Peyer's patch (tissue), 4 donors: ENCODE measurements around the gene MYO9B. TPM values are rescaled to one million over a fixed set of nuclear protein-coding genes. Genes with fewer than 3 reads are reported as not detected.
A peak's percentile ranks its signal among the peaks of the same experiment; 100 is the strongest.

Experiments used
- DNase-seq, 3 donors: peaks; one replicate each; pipeline ENCODE4 v3.0.0-alpha.2; 2017 to 2019
- H3K27ac ChIP-seq, 4 donors: fragments of 200-600 bp; sonication (generic); one replicate each; pipeline ENCODE4 v1.5.1; 2016 to 2019
- H3K27me3 ChIP-seq, 2 donors: fragments of 200-600 bp; sonication (generic); one replicate each; pipeline ENCODE4 v1.5.1; 2019
- H3K36me3 ChIP-seq, 3 donors: fragments of 200-600 bp; sonication (generic); one replicate each; pipeline ENCODE4 v1.5.1; 2016 to 2019
- H3K4me1 ChIP-seq, 4 donors: fragments of 200-600 bp; sonication (generic); one replicate each; pipeline ENCODE4 v1.5.1; 2016 to 2019
- H3K4me3 ChIP-seq, 4 donors: fragments of 200-600 bp; sonication (generic); 1 replicate in 3 of 4; 2 replicates in 1 of 4; pipeline ENCODE4 v1.5.1; 2016 to 2019; ENCODE audit warnings: mild to moderate bottlenecking in 1 of 4
- H3K9me3 ChIP-seq, 4 donors: fragments of 200-600 bp; sonication (generic); one replicate each; pipeline ENCODE4 v1.5.1; 2016 to 2019; ENCODE audit warnings: mild to moderate bottlenecking in 1 of 4
- CTCF ChIP-seq, 6 experiments: fragments of 450-650 bp in 4 of 6; fragments of 200-600 bp in 2 of 6; sonication (generic) in 1 of 6; IDR thresholded peaks; one replicate each; pipeline ENCODE4 v1.5.1; 2017 to 2019; ENCODE audit warnings: antibody characterized with exemption in 6 of 6, mild to moderate bottlenecking in 3 of 6, moderate library complexity in 1 of 6
- POLR2A ChIP-seq, 2 donors: fragments of 450-650 bp; IDR thresholded peaks; one replicate each; pipeline ENCODE4 v1.5.1; 2017; ENCODE audit warnings: antibody characterized with exemption in 2 of 2, mild to moderate bottlenecking in 2 of 2, moderate library complexity in 2 of 2
- total RNA-seq, 4 donors: library from RNA; depleted of rRNA; stranded (reverse); fragments of >200 nt; gene quantifications; one replicate each; pipeline ENCODE4 v1.1.0, GENCODE V29; 2016

MYO9B gene
- total RNA-seq, 4 donors from 2014 or later = 65.3 to 578 (median 143) TPM

GRCh38 chr19:17153996-17154395 lies 78.4 kb downstream of the MYO9B start:
- Histone ChIP-seq H3K27ac (no peak overlapping the region), H3K27me3 (no peaks in the 10 kb centered on the region), H3K36me3 (peaks cover 0 to 90% (median 0%) of the 10 kb centered on the region in 3 donors), H3K4me1 (no peaks in the 10 kb centered on the region), H3K4me3 (no peak overlapping the region), H3K9me3 (no peaks in the 10 kb centered on the region)
- no peak for DNase-seq
- TF ChIP-seq POLR2A (IDR thresholded peaks at IDR 0.05) (no peak), CTCF (IDR thresholded peaks at IDR 0.05) (no peak)

- TF ChIP-seq CTCF (IDR thresholded peaks at IDR 0.05) (no peak), POLR2A (IDR thresholded peaks at IDR 0.05) (no peak)
- Histone ChIP-seq H3K27me3 (no peaks in the 10 kb centered on the region), H3K27ac (no peak overlapping the region), H3K9me3 (no peaks in the 10 kb centered on the region), H3K4me3 (no peak overlapping the region), H3K36me3 (peaks cover 0 to 93% (median 0%) of the 10 kb centered on the region in 3 donors), H3K4me1 (no peaks in the 10 kb centered on the region)
- no peak for DNase-seq
Observed at GRCh38 chr19:17155251-17155650, 79.7 kb downstream of the MYO9B start.

DNA sequence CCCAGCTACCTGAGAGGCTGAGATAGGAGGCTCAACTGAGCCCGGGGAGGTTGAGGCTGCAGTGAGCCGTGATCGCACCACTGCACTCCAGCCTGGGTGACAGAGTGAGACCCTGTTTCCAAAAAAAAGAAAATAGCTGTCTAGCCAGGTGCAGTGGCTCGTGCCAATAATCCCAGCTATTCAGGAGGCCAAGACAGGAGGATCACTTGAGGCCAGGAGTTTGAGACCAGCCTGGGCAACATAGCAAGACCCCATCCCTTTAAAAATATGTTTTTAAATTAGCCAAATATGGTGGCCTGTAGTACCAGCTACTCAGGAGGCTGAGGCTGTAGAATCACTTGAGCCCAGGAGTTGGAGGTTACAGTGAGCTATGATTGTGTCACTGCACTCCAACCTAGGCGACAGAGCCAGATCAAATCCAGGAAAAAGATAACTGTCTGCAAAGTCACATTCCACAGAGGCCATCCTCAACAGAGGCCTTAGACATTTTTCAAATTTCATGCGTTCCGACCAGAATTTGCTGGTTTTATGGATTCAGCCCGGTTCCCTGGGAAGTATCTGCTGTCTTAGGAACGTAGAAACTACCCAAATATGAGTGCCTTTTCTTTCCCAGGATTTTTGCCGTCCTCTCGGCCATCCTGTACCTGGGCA lies 80.8 kb downstream of the MYO9B start:
- Histone ChIP-seq H3K36me3 (peaks cover 0 to 93% (median 0%) of the 10 kb centered on the region in 3 donors), H3K27ac (no peak overlapping the region), H3K4me3 (no peak overlapping the region), H3K27me3 (no peaks in the 10 kb centered on the region), H3K4me1 (no peaks in the 10 kb centered on the region), H3K9me3 (no peaks in the 10 kb centered on the region)
- DNase-seq = no peak
- TF ChIP-seq POLR2A (IDR thresholded peaks at IDR 0.05) (no peak), CTCF (IDR thresholded peaks at IDR 0.05) (no peak)

DNA sequence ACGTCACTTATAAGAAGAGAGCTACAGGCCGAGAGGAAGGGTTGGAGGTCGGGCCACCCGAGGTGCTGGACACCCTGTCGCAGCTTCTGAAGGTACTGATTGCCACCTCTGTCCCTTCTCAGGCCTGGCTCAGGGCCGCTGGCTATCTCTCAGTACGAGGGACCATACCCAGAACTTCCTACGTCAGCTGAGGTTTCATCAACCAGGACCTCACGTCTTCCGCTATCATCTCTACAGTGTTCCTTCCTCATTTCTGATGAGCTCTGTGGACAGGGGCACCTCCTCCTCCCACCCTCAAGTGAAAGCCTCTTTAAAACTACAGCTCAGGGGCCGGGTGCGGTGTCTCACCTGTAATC lies 81.3 kb downstream of the MYO9B start:
- Histone ChIP-seq H3K27me3 (no peaks in the 10 kb centered on the region), H3K36me3 (peaks cover 0 to 95% (median 0%) of the 10 kb centered on the region in 3 donors), H3K27ac (no peak overlapping the region), H3K4me1 (no peaks in the 10 kb centered on the region), H3K9me3 (no peaks in the 10 kb centered on the region), H3K4me3 (no peak overlapping the region)
- peak in 1 of 3 donors; percentile 55 for DNase-seq
- TF ChIP-seq POLR2A (IDR thresholded peaks at IDR 0.05) = no peak
- TF ChIP-seq CTCF (IDR thresholded peaks at IDR 0.05) = no peak

- Histone ChIP-seq H3K27ac (no peak overlapping the region), H3K9me3 (no peaks in the 10 kb centered on the region), H3K36me3 (peaks cover 0 to 98% (median 0%) of the 10 kb centered on the region in 3 donors), H3K4me1 (no peaks in the 10 kb centered on the region), H3K4me3 (no peak overlapping the region), H3K27me3 (no peaks in the 10 kb centered on the region)
- no peak for TF ChIP-seq CTCF (IDR thresholded peaks at IDR 0.05)
- TF ChIP-seq POLR2A (IDR thresholded peaks at IDR 0.05) = no peak
- DNase-seq = no peak
Observed at GRCh38 chr19:17158584-17158983, 83.0 kb downstream of the MYO9B start.
